ENCODE data around the gene PKP4. TPM values are rescaled to one million over a fixed set of nuclear protein-coding genes. Genes with fewer than 3 reads are reported as not detected.

Gene PKP4
- total RNA-seq, 2 donors from 2014 or later = 43.7 to 67.3 TPM

DNA sequence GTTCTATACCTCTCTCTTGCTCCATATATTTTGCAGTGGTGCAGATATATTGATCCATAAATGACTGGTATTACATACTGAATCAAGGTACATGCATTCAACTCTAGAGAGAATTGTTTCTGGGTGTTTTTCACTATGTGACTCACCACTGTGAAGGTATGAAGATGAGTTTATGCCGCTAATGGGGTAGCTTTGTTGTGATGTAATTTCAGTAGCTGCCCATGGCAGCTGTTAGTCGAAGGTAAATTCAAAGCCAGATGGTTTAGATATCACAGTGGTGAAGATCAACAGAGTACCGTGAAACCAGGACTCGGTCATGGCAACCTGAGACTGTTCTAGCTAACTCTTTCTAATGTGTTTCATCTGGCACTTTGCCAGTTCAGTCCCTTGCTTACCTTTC lies 50.4 kb downstream of the PKP4 start:
- H3K27ac ChIP-seq = no peak overlapping the region
- H3K9me3 ChIP-seq = no peaks in the 10 kb centered on the region
- no peak for DNase-seq
- H3K27me3 ChIP-seq = no peaks in the 10 kb centered on the region
- TF ChIP-seq, protein P1, sequence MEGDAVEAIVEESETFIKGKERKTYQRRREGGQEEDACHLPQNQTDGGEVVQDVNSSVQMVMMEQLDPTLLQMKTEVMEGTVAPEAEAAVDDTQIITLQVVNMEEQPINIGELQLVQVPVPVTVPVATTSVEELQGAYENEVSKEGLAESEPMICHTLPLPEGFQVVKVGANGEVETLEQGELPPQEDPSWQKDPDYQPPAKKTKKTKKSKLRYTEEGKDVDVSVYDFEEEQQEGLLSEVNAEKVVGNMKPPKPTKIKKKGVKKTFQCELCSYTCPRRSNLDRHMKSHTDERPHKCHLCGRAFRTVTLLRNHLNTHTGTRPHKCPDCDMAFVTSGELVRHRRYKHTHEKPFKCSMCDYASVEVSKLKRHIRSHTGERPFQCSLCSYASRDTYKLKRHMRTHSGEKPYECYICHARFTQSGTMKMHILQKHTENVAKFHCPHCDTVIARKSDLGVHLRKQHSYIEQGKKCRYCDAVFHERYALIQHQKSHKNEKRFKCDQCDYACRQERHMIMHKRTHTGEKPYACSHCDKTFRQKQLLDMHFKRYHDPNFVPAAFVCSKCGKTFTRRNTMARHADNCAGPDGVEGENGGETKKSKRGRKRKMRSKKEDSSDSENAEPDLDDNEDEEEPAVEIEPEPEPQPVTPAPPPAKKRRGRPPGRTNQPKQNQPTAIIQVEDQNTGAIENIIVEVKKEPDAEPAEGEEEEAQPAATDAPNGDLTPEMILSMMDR (IDR thresholded peaks at IDR 0.05) = no peak
- H3K4me3 ChIP-seq = no peak overlapping the region
- H3K9ac ChIP-seq (ENCODE audit: low read depth in 2 of 2, low read length in 2 of 2) = no peak overlapping the region
- H3K36me3 ChIP-seq = no peaks in the 10 kb centered on the region
- intact Hi-C loops (cut with DNase I) = no loop called here
- H3K4me1 ChIP-seq = no peaks in the 10 kb centered on the region

DNA sequence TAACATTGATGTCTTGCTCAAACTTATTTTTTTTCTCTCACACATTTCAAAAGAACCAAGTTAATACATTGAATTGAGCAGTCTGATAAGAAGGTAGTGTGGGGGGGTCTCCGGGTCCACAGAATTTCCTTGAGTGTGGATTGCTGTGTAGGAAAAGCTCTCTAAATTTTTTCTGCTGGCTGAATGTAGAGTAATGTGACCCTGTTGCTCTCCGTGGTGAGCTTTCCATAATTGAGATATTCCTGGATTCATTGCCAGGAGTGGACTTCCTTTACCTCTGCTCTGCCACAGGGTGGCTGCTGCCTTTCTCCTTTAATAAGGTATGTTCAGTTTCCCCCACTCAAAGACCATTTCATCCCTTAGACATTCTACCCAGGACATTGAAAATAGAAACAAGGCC lies 50.9 kb downstream of the PKP4 start:
- TF ChIP-seq, protein P1 (IDR thresholded peaks at IDR 0.05) = no peak
- H3K4me1 ChIP-seq = no peaks in the 10 kb centered on the region
- no peaks in the 10 kb centered on the region for H3K27me3 ChIP-seq
- intact Hi-C loops (cut with DNase I) = no loop called here
- H3K36me3 ChIP-seq = no peaks in the 10 kb centered on the region
- no peak overlapping the region for H3K4me3 ChIP-seq
- H3K9ac ChIP-seq (ENCODE audit: low read depth in 2 of 2, low read length in 2 of 2) = no peak overlapping the region
- DNase-seq = no peak
- H3K27ac ChIP-seq = no peak overlapping the region
- no peaks in the 10 kb centered on the region for H3K9me3 ChIP-seq

DNA sequence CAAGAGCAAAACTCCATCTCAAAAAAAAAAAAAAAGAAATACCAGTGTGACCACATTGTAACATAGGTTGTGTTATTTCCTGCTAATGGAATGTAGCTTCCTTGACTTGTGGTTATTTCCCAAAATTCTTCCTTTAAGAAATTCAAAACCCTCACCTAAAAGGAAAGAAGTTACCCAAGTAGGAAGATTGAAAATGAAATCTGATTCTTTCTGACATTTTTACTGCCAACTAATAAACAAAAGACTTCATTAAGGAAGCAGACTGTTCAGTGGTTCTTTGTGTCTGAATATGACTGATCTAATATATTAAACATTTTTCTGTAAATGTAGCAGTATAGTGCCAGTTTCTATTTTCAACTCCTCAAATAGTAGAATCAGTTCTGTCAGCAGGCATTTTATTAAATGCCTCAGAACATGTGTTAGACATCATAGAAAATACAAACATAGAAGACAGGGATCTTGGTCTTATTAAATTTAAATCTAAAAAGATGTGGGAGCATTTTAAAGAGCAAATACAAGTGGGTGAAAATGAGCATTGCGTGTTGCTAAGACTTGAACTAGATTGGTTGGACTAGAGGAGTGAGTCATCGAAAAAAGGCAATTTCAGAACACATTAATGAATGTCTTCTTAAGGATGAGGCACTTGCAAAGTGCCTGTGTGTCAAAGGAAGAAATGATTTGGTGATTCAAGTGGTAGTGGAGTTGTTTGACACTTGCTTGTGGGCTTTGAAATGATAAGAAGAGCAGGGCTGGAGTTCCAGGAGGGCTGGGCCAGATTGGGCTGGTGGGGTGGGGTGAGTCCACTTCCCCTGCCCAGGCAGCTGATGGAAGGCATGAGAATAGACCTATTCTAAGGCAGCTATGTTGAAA lies 53.4 kb downstream of the PKP4 start:
- H3K9me3 ChIP-seq = no peaks in the 10 kb centered on the region
- no peak overlapping the region for H3K4me3 ChIP-seq
- no peak overlapping the region for H3K9ac ChIP-seq (ENCODE audit: low read depth in 2 of 2, low read length in 2 of 2)
- H3K4me1 ChIP-seq = no peaks in the 10 kb centered on the region
- TF ChIP-seq, protein P1 (IDR thresholded peaks at IDR 0.05) = no peak
- DNase-seq = no peak
- H3K27ac ChIP-seq = no peak overlapping the region
- no peaks in the 10 kb centered on the region for H3K36me3 ChIP-seq
- no peaks in the 10 kb centered on the region for H3K27me3 ChIP-seq
- intact Hi-C loops (cut with DNase I) = no loop called here

DNA sequence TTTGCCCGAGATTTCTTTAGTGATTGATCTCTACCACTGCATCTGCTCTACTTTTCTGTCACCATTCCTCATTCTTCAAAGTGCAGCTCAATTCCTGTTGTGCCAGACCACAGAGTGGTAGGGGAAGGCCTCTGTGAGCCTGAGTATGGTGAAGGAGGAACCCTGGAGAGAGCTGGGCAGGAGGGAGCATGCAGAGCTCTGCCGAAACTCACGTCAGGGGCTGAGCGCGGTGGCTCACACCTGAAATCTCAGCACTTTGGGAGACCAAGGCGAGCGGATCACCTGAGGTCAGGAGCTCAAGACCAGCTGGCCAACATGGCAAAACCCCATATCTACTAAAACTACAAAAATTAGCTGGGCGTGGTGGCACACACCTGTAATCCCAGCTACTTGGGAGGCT lies 54.1 kb downstream of the PKP4 start:
- H3K36me3 ChIP-seq = no peaks in the 10 kb centered on the region
- H3K4me3 ChIP-seq = no peak overlapping the region
- no peak overlapping the region for H3K9ac ChIP-seq (ENCODE audit: low read depth in 2 of 2, low read length in 2 of 2)
- no peak for DNase-seq
- H3K9me3 ChIP-seq = no peaks in the 10 kb centered on the region
- H3K27ac ChIP-seq = no peak overlapping the region
- intact Hi-C loops (cut with DNase I) = no loop called here
- no peaks in the 10 kb centered on the region for H3K4me1 ChIP-seq
- H3K27me3 ChIP-seq = no peaks in the 10 kb centered on the region
- TF ChIP-seq, protein P1 (IDR thresholded peaks at IDR 0.05) = no peak

DNA sequence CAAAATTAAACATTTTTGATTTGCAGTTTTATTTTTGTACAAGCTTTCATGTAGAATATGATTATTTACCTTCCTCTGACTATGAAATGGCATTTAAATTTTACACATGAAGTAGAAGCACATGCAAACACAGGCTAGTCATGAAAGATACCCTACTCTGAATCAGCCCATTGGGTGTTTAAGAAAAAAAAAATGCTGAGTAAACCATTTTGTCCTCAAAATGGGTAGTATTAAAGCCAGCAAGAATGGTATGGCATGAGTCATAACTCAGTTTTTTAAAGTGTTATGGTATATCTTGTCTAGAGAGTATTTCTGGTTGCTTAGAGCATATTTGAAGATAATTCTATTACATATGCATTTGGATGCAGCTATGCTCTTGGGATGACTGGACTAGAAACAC lies 55.0 kb downstream of the PKP4 start:
- Histone ChIP-seq H3K27ac (no peak overlapping the region), H3K4me1 (no peaks in the 10 kb centered on the region), H3K4me3 (no peak overlapping the region), H3K9me3 (no peaks in the 10 kb centered on the region), H3K36me3 (no peaks in the 10 kb centered on the region), H3K9ac (ENCODE audit: low read depth in 2 of 2, low read length in 2 of 2) (no peak overlapping the region), H3K27me3 (no peaks in the 10 kb centered on the region)
- intact Hi-C loops (cut with DNase I) = no loop called here
- DNase-seq = no peak
- TF ChIP-seq, protein P1 (IDR thresholded peaks at IDR 0.05) = no peak

Data from colonic mucosa (tissue), 4 donors.